GM19397 (cell line): ENCODE data around the gene ZCWPW2.

Experiments used
- ATAC-seq: cut with Tn5 transposase; IDR thresholded peaks from one replicate; pipeline ENCODE4 v1.9.1; 2021; ENCODE audit warnings: mild to moderate bottlenecking, moderate library complexity; ENCODE audit not compliant: unreplicated experiment

The ZCWPW2 gene

DNA sequence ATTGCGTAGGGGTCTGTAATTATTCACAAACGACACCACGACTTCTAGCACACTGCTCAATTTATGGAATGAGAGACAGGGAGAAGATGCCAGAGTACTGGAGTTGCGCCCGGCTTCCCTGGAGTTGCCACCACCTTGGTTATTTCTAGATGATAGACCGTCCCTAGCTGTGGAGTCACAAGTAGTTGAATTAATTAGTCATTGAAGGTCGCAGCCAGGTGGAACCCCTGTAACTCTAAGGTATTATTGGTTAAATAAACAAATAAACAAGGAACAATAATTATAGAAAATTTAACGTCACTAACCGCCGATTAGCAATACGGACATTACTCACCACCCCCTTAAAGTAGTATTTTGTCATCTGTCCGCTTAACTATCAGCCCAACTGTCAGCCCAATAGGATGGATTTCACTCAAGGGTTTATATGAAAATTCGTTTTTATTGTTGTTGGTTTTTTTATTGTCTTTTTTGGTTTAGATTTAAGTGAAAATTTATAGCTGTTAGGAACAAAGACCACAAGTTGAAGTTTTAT is 1.0 kb downstream of the ZCWPW2 start:
- ATAC-seq: peak; percentile 0

DNA sequence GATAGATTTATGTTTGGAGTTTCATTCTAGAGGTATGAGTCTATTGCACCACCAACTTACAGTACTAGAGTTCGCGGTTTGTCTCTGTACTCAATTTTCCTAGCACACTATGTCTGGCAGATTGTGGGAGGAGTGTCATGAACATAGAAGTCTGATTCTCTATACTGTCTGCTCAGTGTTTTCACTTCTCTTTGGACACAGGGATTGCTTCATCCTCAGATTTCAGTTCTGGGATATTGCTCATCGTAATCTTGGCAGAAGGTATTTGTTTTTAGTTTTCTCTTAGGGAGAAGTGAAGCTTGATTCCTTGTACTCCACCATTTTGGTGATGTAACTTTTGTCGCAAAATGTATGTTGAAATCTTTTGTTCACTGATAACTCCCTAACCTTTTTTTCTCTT is 27.9 kb downstream of the ZCWPW2 start:
- no peak for ATAC-seq

DNA sequence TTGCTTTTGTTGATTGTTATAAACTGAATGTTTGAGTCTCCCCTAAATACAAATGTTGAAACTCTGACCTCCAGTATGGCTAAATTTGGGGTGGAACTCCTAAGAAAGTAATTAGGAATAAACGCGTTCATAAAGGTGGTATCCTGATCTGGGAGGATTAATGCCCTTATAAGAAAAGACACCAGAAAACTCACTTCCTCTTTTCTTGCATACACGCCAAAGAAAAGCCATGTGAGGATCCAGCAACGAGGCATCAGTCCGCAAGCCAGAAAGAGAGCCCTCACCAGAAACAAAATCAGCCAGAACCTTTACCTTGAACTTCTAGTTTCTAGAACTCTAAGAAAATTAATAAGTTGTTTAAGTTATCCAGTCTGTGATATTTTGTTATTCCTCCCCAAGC is 37.5 kb downstream of the ZCWPW2 start:
- no peak for ATAC-seq

DNA sequence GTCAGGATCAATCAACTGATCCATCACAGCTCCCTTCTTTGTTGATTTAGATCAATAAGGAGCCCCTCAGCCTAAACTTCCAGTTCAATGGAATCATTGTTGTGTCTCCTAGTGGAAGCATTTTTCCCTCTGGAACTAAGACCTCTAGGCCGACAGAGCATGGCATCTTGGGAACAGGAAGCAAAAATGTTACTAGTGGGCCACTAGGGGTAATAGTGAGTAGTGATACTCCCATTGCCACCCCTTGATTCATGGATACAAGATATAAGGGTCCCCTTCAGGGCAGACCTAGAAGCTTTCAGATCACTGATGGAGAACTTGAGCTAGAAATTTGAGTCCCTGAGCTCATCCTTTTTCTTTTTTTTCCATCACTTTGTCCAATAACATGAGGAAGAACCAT is 40.5 kb downstream of the ZCWPW2 start:
- ATAC-seq: no peak

DNA sequence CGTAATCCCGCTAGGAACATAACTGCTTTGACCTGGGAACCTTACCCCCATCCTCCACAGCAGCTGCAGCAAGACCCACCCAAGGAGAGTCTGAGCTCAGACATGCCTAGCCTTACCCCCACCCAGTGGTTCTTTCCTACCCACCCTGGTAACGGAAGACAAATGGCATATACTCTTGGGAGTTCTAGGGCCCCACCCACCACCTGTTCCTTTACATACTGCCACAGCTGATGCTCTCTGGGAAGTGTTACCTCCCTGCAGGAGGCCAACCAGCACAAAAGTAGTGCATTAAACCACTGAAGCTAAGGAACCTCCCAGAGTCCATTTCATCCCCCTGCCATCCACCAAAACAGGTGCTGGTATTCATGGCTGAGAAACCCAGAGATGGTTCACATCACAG is 50.7 kb downstream of the ZCWPW2 start:
- ATAC-seq: no peak

DNA sequence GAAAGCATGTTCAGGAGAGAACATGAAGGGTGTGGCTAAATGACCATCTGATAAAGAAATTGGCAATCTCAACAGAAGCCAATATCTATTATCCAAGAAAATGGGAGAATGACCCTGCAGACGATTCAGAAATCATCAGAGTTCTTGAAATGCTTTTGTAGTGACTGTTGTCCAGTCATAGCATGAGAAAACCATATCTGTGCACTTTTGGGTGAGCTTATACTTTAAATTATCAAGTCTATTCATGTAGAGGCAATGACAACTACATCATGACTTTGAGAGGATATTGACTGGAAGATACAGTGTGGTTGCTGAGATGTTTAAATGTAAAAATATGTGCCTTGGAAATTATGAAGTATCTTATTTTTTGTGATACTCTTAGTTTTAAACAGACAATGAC is 57.7 kb downstream of the ZCWPW2 start:
- no peak for ATAC-seq

DNA sequence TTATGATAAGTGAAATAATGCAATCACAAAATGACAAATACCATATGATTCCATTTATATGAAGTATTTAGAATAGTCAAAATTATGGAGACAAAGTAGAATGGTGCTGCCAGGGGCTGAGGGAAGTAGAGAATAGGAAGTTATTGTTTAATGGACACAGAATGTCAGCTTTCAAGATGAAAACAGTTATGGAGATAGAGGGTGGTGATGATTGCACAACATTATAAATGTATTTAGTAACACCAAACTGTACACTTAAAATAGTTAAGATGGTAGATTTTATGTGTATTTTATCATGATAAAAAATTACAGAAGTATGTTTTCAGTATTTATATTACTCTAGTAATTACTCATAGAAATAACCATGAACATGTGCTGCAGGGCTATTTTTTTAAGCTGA is 100.9 kb downstream of the ZCWPW2 start:
- ATAC-seq: no peak

DNA sequence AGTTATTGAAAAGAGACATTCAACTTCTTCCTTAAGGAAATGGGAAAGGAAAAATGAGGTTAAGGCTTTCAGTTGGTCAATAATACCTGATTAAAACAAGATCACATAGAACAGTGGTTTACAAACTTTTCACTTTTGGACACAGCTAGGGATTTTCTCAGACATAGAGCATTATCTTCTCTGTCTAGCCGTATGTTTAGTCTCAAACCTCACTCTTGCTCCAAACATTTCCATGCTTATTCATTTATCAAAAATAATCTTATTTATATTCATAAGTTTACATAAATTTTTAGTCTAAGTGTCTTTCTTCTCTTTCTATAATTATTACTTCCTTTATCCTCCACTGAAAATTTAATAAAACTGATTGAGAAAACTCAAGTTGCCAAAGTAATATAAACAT is 114.3 kb downstream of the ZCWPW2 start:
- ATAC-seq: no peak

DNA sequence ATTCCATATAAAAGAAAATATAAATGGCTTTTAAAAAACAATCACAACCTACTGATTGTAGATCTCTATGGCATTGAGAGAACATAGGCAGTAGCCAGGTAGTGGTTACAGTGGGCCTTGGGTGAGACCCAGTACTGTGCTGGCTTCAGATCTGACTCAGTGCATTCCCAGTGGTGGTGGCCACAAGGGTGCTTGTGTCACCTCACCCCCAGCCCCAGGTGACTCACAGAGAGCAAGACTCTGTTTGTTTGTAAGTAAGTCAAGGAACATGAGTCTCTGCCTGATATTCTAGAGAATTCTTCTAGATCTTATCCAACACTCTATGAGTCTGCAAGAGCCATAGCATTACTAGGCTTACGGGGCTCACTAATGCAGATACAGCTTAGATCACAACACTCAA is 118.9 kb downstream of the ZCWPW2 start:
- ATAC-seq: no peak

DNA sequence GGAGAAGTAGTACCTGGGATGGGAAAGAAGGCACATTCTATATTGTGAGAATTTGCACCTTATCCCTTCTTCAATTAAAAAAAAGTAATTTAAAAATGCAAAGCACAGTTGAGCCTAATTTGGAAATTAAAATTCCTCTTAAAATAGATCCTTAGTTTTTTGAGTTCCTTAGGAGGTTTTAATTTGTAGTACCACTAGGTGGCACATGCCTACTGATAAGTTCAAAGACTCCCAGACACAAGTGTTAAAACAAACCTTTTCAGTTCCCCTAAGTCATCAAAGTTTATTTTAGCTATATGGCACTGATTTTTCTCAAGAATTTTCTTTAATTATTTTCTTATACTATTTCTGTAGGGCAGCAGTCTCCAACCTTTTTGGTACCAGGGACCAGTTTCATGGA is 127.7 kb downstream of the ZCWPW2 start:
- peak; percentile 56 for ATAC-seq

DNA sequence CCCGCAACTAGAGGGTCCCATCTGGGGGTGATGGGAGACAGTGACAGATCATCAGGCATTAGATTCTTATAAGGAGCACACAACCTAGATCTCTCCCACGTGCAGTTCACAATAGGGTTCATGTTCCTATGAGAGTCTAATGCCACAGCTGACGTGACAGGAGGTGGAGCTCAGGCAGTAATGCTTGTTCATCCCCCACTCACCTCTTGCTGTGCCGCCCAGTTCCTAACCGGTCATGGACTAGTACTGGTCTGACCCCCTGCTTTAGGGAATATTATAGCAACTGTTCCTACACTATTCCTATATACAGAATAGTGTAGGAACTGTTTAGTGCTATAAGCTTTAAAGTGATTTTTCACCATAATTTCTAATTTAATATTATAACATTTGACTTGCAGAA is 128.2 kb downstream of the ZCWPW2 start:
- no peak for ATAC-seq

DNA sequence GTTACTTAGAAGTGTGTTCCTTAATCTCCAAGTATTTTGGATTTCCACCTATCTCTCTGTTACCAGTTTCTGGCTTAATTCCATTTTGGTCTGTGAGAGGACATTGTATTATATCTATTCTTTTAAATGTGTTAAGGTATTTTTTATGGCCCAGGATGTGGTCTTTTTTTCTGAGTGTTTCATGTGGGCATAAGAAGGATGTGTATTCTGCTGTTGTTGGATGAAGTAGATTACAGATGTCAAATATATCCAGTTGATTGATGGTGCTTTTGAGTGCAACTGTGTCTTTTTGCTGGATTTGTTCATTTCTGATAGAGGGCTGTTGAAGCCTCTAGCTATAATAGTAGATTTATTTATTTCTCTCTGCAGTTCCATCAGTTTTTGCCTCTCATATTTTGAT is 136.6 kb downstream of the ZCWPW2 start:
- ATAC-seq: no peak

DNA sequence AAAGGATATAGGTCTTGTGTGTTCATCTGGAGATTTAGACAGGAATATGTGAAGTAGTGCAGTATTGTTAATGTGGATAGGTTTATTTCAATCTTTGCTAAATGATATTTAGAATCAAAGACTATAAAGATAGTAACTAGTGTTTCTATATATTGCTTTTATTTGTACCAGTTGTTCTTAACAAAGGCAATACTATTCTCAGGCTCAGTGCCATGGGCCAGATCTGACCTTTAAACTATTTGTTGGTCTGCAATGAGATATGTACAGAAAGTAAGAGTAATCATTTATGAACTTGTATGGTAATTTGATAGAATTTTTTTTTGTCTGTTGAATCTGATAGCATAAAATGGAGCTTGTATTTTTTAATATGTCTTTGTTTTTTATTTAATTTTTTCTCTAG is 146.8 kb downstream of the ZCWPW2 start:
- ATAC-seq: no peak

DNA sequence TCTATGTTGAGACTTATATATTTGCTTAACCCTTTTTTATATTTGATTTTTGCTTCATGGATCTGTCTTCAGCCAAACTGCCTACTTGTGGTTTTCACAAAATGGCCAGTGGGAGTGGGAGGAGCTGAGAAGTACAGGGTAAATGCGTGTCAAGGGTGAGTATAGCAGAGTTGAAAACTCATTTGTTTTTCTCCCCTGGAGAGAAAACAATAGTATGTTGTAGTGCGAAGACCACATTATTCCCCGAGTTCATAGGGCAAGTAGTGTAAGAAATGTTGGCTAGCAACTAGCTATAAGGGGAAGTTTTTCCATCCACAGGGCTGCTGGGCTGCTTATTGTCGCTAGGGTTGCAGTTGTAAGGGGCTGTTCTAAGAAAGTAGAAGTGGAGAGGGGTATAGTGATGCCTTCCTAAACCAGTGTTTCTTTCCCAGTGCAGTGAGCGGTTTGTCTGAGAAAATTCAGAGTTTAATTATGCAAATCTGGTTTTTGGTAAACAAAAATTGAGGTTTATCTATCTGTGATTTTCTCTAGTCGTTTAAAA is 153.9 kb downstream of the ZCWPW2 start:
- no peak for ATAC-seq

DNA sequence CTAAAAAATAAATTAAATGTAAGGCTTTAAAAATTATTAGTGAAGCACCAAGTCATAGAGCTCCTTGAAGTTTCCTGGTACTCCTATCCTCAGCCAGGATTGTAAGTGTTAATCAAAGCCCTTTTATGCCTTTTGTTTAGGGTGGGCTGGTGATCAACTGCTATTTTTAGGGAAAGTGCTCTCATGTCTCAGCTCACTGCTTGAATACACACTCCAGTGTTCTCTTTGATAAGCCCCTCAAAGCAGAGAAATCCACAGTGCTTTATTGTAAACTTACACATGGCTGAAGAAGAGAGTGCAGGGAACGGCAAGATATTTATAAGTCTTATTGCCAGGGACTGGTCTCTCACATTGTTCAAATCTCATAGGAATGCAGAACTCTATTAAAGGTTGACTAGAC is 156.5 kb downstream of the ZCWPW2 start:
- ATAC-seq: no peak

DNA sequence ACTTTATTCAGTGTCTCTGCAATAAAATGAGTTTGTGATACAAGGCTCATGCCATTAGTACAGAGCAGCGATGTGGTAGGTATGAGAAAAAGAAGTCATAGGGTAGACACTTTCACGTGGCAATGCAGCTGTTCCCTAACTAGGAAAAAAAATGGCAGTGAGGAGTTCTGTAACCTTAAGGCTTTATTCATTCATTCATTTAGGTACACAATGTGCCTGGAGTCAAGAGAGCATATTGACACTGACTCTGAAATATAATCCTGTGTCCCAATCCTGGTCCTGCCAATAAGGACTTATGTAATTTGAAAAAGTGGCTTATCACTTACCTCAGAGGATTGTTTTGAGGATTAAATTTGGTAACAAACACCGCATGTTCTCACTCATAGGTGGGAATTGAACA is 173.1 kb downstream of the ZCWPW2 start:
- ATAC-seq: no peak

DNA sequence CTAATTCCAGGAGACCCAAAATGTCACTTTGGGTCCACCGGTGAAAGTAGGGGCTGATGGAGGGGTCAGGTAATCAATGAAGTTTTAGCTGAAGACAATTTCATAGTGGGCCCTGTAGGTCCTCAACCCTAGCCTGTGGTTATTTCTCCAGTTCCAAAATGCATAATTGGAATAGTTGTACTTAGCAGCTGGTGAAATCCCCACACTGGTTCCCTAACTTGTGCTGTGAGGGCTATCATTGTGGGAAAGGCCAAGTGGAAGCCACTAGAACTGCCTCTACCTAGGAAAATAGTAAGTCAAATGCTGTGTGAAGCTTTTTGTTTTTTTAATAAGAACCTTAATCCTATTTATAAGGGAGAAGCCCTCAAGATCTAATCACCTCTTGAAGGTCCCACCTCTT is 193.8 kb downstream of the ZCWPW2 start:
- no peak for ATAC-seq

DNA sequence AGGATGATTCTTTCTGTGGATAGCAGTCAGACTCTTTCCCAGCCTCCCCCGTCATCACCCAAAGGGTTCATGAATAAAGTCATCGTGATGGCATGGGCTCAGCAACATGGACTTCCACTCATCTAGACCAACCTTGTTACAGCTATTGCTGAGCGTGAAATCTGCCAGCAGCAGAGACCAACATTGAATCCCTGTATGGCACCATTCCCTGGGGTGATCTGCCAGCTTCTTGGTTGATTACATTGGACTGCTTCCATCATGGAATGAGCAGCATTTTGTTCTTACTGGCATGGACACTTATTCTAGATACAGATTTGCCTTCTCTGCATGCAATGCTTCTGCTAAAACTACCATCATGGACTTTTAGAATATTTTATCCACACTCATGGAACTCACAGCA is 195.7 kb downstream of the ZCWPW2 start:
- ATAC-seq: no peak

DNA sequence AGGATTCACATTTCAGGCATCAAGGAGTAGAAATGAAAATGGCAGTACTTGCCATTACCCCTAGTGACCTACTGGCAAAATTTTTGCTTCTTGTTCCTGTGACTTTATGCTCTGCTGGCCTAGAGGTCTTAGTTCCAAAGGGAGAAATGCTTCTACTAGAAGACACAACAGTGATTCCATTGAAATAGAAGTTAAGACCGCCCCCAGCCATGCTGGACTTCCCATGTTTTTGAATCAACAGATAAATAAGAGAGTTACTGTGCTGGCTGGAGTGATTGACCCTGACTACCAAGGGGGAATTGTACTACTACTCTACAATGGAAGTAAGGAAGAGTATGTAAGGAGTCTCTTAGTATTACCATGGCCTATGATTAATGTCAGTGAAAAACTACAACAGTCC is 196.3 kb downstream of the ZCWPW2 start:
- ATAC-seq: no peak

DNA sequence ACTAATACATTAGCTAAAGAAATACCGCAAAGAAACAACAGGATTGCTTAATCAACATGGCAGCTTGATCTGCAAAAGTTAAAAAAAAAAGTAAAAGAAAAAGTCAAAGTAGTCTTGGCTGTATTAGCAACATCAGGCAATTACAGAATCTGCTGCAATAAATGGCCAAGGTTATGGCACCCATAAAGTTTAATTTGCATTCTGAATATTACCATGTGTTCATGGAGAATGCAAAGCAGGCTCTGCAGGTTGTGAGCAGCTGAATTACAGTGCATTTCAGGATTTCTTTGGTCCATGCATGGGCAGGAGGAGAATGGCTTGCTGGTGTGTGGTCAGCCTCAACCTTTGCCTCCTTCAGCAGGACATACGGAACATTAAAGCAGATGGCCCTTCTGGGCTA is 199.2 kb downstream of the ZCWPW2 start:
- no peak for ATAC-seq

DNA sequence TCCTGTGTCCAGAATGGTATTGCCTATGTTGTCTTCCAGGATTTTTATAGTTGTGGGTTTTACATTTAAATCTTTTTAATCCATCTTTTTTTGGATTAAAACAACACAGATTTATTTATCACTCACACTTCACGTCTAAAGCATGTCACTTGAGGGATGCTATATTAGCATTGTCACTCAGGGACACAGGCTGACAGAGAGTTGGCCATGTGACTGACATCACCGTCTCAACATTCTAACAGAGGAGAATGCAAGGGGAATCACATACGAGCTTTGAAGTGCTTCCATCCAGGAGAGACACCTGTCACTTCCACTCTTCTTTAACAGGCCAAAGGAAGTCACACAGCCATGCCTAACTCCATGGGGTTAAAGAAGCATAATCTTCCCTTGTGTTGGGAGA is 204.7 kb downstream of the ZCWPW2 start:
- no peak for ATAC-seq

DNA sequence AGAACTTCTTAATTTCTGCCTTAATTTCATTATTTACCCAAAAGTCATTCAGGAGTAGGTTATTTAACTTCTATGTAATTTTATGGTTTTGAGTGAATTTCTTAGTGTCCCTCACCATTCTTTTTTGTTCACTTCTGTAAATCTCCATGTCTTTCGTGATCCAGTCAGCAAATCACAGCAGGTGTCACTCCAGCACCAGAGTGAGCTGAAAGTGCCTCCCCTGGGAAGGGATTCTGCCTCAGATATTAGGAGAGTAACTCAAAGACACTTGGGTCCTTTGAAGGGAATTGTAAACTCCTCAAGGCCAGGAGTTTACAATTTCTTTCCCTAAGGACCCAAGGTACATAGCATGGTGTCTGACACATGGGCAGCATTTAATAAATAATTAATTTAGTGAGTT is 207.7 kb downstream of the ZCWPW2 start:
- no peak for ATAC-seq

DNA sequence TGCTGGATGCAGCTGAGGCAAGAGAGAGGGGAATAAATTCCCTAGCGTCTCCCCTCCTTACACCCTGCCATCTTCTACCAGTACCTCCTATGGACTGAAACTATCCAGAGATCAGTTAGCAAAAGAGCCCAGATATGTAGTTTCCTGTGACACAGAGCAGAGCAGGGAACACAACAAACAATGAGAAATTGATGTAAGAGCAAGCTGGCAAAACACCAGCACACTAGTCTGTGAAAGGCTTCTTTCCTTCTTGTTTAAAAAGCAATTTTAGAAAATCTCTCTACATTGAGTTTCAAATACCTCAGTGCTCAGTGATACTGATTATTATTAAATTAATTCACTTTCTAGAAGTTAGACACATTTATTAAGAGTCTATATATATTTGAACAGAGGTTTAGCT is 215.7 kb downstream of the ZCWPW2 start:
- ATAC-seq: no peak

DNA sequence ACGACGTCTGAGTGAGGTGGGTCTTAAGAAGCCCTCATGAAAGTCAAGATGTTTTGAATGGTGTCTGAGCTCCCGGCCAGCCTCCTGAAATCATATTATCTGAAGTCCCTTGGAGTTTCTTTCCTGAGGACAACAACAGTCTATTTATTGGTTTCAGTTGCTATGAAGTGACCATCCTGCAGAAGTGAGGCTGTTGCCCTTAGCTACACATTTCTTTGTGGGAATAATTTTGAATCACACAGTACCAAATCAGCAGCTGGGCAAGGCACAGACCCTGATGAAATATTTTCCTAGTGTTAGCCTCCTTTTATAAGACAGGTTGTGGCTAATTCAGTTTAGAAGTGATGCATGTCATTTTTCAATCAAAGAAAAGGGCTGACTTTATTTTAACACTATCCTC is 220.8 kb downstream of the ZCWPW2 start:
- ATAC-seq: no peak
